Right lobe of liver (tissue), 6 donors: Measurements from ENCODE around the gene EIF4G3. TPM values are rescaled to one million over a fixed set of nuclear protein-coding genes. Genes with fewer than 3 reads are reported as not detected.
"Not testable (repeated sequence)": the region's sequence is repeated elsewhere in the genome, so short reads cannot be mapped to it uniquely, and the experiment has no call there.

Experiments used
- ATAC-seq, 4 donors: fragments of 200-7000 bp; cut with Tn5 transposase; one replicate each; pipeline ENCODE4 v1.9.1; 2020; ENCODE audit warnings: mild to moderate bottlenecking in 4 of 4, moderate library complexity in 4 of 4
- DNase-seq, 3 donors: peaks; one replicate each; pipeline ENCODE4 v3.0.0-alpha.2; 2020
- H3K27ac ChIP-seq, 3 donors: fragments of 200-600 bp; one replicate each; pipeline ENCODE4 v1.8.0; 2022
- H3K27me3 ChIP-seq, 2 donors: fragments of 200-600 bp; one replicate each; pipeline ENCODE4 v1.8.0; 2022
- H3K36me3 ChIP-seq, 4 donors: fragments of 200-600 bp; sonication (generic) in 1 of 4; one replicate each; pipeline versions ENCODE4 v1.5.1 to v1.8.0; 2017 to 2022; ENCODE audit warnings: control low read depth in 1 of 4
- H3K4me1 ChIP-seq, 4 donors: fragments of 200-600 bp; sonication (generic) in 1 of 4; one replicate each; pipeline versions ENCODE4 v1.5.1 to v1.8.0; 2017 to 2022; ENCODE audit warnings: control low read depth in 1 of 4
- H3K4me3 ChIP-seq, 3 donors: fragments of 200-600 bp; one replicate each; pipeline ENCODE4 v1.8.0; 2022
- H3K9me3 ChIP-seq, 4 donors: fragments of 200-600 bp; sonication (generic) in 1 of 4; one replicate each; pipeline versions ENCODE4 v1.5.1 to v1.8.0; 2017 to 2022; ENCODE audit warnings: control low read depth in 1 of 4
- POLR2A ChIP-seq: fragments of 450-650 bp; IDR thresholded peaks from one replicate; pipeline ENCODE4 v1.6.1; 2017; ENCODE audit warnings: antibody characterized with exemption, mild to moderate bottlenecking
- WGBS: methylation state at CpG from one replicate; pipeline ENCODE4 v1.1.6; 2018; ENCODE audit warnings: low coverage, low lambda C conversion rate; ENCODE audit not compliant: insufficient coverage; ENCODE audit errors: missing lambda C conversion rate; 5-methylcytosine and 5-hydroxymethylcytosine counted together
- intact Hi-C, 2 donors: fragments of 100-400 bp; cut with DNase I; formaldehyde crosslinking; loops; one replicate each; pipeline versions ENCODE4 v1.11.2 to v1.14.1; 2022
- total RNA-seq, 6 experiments: library from RNA; depleted of rRNA in 2 of 6; stranded (reverse); fragments of >200 nt in 2 of 6; fragmentation: NEBNext Ultra II Directional in 3 of 6; extraction: Animal tissue kit (Norgen Biotek cat#: 25700) in 3 of 6; gene quantifications; one replicate each; pipeline versions ENCODE4 v1.1.0 to v1.2.4, GENCODE V29; 2016 to 2023
- TF ChIP-seq, protein P1 (sequence below), 4 donors: fragments of 200-600 bp in 3 of 4; fragments of 450-650 bp in 1 of 4; IDR thresholded peaks; one replicate each; pipeline versions ENCODE4 v1.5.1 to v1.8.0; 2016 to 2022; ENCODE audit warnings: antibody characterized with exemption in 4 of 4, mild to moderate bottlenecking in 2 of 4
- donor health status: DM: no; HTN: yes; CAD: no.
- donor health status: DM: no; HTN: no; CAD: no.
- donor health status: DM: no; HTN: no; CAD: no.
- donor health status: DM: no; HTN: yes; CAD: no.
- donor health status: DM: no; HTN: yes; CAD: no.

Gene EIF4G3
- total RNA-seq, 6 experiments from 2014 or later: 14.4 to 29.9 (median 23.5) TPM

DNA sequence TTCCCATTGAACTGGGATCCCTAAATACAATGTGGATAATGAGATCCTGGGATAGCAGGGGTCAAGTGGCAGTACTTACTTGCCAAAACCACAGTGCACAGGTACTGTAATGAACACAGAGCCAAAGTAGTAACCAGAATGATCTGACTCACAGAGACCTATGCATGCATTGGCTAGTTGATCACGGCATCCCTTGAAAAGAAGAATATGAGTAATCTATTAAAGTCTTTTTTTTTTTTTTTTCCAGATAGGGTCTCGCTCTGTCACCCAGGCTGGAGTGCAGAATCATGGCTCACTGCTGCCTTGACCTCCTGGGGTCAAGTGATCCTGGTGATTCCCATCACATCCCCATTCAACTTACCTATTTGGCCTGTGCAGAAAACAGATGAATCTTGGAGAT lies 29.4 kb upstream of the EIF4G3 start:
- WGBS: no CpG with 5 or more reads among the region's 2 CpGs
- no peaks in the 10 kb centered on the region for H3K4me1 ChIP-seq
- H3K27ac ChIP-seq: no peak overlapping the region
- ATAC-seq (no peak), DNase-seq (no peak)
- no peak overlapping the region for H3K4me3 ChIP-seq
- intact Hi-C loops: no loop called here
- TF ChIP-seq, protein P1, sequence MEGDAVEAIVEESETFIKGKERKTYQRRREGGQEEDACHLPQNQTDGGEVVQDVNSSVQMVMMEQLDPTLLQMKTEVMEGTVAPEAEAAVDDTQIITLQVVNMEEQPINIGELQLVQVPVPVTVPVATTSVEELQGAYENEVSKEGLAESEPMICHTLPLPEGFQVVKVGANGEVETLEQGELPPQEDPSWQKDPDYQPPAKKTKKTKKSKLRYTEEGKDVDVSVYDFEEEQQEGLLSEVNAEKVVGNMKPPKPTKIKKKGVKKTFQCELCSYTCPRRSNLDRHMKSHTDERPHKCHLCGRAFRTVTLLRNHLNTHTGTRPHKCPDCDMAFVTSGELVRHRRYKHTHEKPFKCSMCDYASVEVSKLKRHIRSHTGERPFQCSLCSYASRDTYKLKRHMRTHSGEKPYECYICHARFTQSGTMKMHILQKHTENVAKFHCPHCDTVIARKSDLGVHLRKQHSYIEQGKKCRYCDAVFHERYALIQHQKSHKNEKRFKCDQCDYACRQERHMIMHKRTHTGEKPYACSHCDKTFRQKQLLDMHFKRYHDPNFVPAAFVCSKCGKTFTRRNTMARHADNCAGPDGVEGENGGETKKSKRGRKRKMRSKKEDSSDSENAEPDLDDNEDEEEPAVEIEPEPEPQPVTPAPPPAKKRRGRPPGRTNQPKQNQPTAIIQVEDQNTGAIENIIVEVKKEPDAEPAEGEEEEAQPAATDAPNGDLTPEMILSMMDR (IDR thresholded peaks at IDR 0.05): no peak
- TF ChIP-seq POLR2A: no peak
- H3K27me3 ChIP-seq: no peaks in the 10 kb centered on the region
- no peaks in the 10 kb centered on the region for H3K9me3 ChIP-seq
- no peaks in the 10 kb centered on the region for H3K36me3 ChIP-seq

DNA sequence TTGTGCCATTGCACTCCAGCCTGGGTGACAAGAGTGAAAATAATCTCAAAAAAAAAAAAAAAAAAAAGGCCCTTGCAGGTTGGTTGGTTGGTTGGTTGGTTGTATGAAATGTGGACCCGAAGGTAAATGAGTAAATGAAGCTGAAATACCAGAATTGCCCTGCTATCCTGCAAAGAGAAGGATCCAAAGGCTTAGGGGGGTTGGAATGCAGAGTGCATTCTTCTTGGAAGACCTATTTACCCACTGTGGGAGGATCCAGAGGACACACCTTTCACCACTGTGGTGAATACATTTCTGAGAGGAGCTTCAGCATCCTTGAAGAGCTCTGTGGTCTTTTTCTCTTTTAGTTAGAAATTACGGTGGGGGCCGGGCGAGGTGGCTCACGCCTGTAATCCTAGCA lies 28.7 kb upstream of the EIF4G3 start:
- Histone ChIP-seq H3K27ac (no peak overlapping the region), H3K9me3 (no peaks in the 10 kb centered on the region), H3K36me3 (no peaks in the 10 kb centered on the region), H3K27me3 (no peaks in the 10 kb centered on the region), H3K4me1 (no peaks in the 10 kb centered on the region), H3K4me3 (no peak overlapping the region)
- TF ChIP-seq POLR2A: no peak
- TF ChIP-seq, protein P1 (IDR thresholded peaks at IDR 0.05): no peak
- DNase-seq (no peak), ATAC-seq (no peak)
- intact Hi-C loops: no loop called here
- WGBS: 86% methylated on average over 1 of the region's 5 CpGs

DNA sequence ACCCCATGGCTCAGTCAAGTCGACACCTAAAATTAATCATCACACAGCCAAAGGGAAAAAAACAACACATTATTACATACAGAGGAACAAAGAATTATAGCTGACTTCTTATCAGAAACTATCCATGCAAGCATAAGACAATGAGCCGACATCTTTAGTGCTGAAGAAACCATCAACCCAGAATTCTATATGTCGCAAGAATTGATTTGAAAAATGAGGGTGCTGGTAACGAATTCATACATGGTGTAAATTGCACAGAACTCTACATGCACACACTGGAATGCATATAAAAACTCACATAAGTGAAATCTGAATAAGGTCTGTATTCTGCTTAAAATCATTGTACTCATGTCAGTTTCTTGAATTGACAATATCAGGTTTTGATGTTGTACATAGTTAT lies 25.0 kb upstream of the EIF4G3 start:
- no peak for TF ChIP-seq POLR2A
- TF ChIP-seq, protein P1 (IDR thresholded peaks at IDR 0.05): no peak
- H3K9me3 ChIP-seq: no peaks in the 10 kb centered on the region
- H3K27ac ChIP-seq: no peak overlapping the region
- H3K27me3 ChIP-seq: no peaks in the 10 kb centered on the region
- DNase-seq (no peak), ATAC-seq (no peak)
- WGBS: 82% methylated on average over 4 of the region's 4 CpGs
- intact Hi-C loops: no loop called here
- no peaks in the 10 kb centered on the region for H3K4me1 ChIP-seq
- no peak overlapping the region for H3K4me3 ChIP-seq
- H3K36me3 ChIP-seq: no peaks in the 10 kb centered on the region

DNA sequence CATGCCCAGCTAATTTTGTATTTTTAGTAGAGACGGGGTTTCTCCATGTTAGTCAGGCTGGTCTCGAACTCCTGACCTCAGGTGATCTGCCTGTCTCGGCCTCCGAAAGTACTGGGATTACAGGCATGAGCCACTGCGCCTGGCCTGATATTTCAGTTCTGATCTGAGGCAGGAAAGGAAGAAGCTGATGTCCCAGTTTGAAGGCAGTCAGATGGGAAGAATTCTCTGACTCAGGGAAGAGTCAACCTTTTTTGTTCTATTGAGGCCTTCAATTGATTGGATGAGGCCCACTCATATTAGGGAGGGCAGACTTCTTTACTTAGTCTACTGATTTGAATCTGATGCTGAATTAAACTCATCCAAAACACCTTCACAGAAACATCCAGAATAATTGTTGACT lies 24.5 kb upstream of the EIF4G3 start:
- H3K36me3 ChIP-seq, ATAC-seq, H3K27me3 ChIP-seq, H3K4me1 ChIP-seq, H3K9me3 ChIP-seq, DNase-seq, H3K4me3 ChIP-seq, H3K27ac ChIP-seq, intact Hi-C loops: not testable (repeated sequence)
- 80% methylated on average over 1 of the region's 5 CpGs for WGBS

DNA sequence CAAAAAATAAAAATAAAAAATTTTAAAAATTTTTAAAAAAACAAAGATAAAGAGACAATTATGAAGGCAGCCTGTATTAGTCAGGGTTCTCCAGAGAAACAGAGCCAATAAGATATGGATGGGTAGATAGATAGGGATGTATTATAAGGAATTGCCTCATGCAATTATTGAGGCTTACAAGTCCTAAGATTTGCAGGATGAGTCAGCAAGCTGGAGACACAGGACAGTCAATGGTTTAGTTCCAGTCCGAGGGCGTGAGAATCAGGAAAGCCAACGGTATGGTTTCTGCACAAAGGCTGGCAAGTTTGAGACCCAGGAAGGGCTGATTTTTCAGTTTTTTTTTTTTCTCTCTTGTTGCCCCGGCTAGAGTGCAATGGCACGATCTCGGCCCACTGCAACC lies 24.1 kb upstream of the EIF4G3 start:
- DNase-seq: no peak
- WGBS: 88% methylated on average over 5 of the region's 6 CpGs
- Histone ChIP-seq H3K36me3 (no peaks in the 10 kb centered on the region), H3K4me1 (no peaks in the 10 kb centered on the region), H3K27ac (no peak overlapping the region), H3K9me3 (no peaks in the 10 kb centered on the region), H3K27me3 (no peaks in the 10 kb centered on the region), H3K4me3 (no peak overlapping the region)
- no peak for TF ChIP-seq POLR2A
- TF ChIP-seq, protein P1 (IDR thresholded peaks at IDR 0.05): no peak
- intact Hi-C loops: no loop called here
- no peak for ATAC-seq
